DMS153 treated with DMSO at 0.1 percent for 48 hours (cell line): ENCODE results near the gene MYRF.

Experiments
- DNase-seq: peaks from one replicate; lab custom pipeline; 2025; ENCODE audit not compliant: unreplicated experiment; lab: John Stamatoyannopoulos, UW

Gene MYRF

DNA sequence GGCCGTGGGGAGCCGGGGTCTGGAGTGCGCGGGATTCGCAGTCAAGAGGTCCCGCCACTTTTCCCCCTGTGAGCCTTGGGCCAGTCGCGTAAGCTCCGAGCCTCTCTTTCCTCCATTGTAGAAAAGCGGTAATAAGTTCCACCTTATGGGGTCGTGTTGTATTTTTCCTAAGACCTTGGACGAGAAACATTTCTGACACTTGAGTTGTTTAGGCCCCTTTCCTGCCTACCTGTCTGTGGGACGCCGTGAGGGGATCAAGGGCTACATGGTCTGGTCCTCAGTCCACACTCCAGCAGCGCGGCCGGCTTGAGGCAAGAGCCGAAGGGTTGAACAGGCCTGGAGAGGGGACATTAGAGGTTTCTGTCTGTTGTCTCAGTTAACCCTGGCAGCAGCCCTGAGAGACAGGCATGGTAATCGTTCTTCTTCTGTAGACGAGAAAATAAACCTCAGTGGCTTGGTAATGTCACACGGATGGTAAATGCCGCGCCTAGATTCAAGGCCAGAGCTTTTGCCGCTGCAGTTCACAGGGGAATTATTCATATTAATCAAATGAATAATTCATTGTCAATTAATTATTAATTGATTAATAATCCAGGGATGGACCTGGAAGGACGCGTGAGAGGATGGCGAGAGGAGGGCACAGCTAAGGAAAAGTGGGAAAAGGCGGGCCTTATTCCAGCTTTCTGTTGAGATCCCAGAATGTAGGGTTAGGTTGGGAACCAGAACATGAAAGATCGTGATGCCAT is 40.8 kb downstream of the MYRF start:
- DNase-seq: no peak

- no peak for DNase-seq
These were observed 41.4 kb downstream of the MYRF start for GRCh38 chr11:61793829-61794204.

GRCh38 chr11:61794579-61794978 is 42.1 kb downstream of the MYRF start:
- DNase-seq: no peak

- DNase-seq: no peak
These were observed 43.0 kb downstream of the MYRF start for GRCh38 chr11:61795459-61795858.

DNA sequence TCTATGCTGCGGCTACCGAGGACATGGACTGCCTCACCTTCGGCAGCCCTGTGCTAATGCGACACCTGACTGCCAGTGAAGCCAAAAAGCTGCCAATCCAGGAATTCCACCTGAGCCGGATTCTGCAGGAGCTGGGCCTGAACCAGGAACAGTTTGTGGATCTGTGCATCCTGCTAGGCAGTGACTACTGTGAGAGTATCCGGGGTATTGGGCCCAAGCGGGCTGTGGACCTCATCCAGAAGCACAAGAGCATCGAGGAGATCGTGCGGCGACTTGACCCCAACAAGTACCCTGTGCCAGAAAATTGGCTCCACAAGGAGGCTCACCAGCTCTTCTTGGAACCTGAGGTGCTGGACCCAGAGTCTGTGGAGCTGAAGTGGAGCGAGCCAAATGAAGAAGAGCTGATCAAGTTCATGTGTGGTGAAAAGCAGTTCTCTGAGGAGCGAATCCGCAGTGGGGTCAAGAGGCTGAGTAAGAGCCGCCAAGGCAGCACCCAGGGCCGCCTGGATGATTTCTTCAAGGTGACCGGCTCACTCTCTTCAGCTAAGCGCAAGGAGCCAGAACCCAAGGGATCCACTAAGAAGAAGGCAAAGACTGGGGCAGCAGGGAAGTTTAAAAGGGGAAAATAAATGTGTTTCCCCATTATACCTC is 43.6 kb downstream of the MYRF start:
- DNase-seq: no peak

GRCh38 chr11:61797263-61797944 is 45.0 kb downstream of the MYRF start:
- peak; percentile 60 for DNase-seq

DNA sequence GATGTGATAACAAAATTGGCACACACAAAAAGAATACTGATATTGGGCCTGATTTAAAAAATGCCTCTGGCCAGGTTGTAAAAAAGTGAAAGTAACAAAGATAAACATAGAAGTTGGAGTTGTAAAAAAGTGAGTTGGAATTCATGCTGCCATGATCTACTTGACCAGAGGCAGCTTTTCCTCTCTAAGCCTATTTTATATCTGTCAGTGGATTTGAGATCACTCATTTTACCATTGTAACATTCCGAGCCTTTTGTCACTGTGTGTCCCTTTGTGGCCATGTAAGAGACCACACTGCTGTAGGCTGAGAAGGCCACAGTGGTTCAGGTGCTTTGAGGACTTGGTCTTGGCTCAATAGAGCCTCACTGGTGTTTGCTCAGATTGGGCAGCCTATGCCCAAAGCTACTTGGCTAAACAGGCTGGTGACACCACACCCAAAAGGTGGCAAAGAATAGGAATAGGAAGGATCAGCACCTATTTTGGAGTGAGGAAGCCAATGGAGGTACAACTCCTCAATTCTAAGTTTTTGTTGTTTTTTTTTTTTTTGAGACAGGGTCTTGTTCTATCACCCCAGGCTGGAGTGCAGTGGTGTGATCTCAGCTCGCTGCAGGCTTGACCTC is 47.3 kb downstream of the MYRF start:
- DNase-seq: no peak

DNA sequence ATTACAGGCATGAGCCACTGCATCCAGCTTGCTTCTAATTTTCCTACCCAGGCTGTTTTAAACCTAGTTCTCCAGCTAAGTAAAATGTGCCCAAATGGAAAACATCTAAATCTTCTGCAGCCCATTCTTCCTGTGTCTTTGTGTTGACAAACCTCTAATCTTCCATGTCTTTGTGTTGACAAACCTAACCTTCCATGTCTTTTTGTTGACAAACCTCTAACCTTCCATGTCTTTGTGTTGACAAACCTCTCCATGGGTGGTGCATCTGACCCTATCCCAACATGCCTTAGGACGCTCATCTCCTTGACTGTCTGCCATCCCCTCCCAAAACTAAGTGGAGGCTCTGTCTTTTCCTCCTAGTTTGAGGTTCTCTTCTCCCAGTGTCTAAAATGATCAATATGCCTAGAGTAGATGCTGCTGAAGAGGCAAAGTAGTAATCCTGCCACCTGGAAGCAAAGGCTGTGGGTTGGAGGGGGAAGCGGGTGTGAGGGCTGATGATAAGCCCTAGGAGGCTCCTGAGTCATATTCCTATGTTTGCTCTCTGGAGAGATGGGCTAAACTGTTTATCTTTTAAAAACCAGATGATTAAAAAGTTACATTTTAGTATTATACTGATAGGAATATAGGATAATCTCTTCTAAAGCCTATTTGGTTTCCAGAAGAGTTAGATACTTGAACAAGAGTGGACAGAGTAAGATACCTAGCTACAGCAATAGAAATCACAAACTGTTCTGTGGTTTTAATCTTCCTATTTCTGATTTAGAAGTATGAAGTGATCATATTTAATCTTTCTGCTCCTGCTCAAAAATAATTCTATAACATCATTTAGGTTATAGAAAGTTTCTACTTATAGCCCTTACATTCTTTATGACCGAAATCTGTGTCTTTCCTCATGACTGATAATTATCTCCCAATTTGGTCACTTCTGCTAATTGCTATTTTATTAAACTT is 48.2 kb downstream of the MYRF start:
- DNase-seq: no peak

DNA sequence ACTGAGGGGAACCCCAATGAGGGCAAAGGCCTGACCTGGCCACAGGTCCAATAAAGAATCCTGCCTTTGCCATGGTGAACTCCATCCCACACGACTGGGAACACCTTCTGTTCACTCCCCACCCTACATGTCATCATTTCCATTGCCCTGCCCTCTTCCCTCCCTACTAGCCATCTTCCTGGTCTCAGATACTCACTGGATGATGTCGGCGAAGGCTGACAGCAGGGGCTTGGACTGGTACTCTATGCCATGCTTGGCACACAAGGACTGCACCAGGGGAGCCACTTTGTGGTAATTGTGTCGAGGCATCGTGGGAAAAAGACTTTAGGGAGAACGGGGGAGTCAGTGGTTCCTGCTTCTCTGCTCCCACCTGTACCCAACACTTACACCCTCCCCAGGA is 50.2 kb downstream of the MYRF start:
- DNase-seq: no peak

GRCh38 chr11:61803889-61804647 is 51.6 kb downstream of the MYRF start:
- no peak for DNase-seq

DNA sequence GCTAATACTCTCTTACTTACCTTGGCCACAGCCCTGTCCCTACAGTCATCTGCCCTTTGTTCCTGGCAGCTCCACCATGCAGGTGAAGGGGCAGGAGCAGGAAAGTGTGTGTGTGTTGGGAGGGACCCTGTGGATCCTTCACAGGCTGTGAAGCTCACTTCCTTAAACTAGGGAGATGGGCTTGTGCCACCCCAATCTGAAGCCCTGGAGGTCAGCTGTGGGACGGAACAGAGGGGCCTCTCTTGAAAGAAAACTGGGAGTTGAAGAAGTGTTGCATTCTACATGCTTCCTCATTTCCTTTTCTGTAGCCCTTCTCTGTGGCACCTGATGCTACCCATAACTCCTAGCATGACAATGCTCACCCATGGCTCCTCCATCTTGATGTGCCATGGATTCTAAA is 52.7 kb downstream of the MYRF start:
- DNase-seq: no peak

GRCh38 chr11:61806785-61807184 is 54.3 kb downstream of the MYRF start:
- DNase-seq: no peak

- no peak for DNase-seq
These were observed 58.3 kb downstream of the MYRF start for GRCh38 chr11:61810671-61811175.

DNA sequence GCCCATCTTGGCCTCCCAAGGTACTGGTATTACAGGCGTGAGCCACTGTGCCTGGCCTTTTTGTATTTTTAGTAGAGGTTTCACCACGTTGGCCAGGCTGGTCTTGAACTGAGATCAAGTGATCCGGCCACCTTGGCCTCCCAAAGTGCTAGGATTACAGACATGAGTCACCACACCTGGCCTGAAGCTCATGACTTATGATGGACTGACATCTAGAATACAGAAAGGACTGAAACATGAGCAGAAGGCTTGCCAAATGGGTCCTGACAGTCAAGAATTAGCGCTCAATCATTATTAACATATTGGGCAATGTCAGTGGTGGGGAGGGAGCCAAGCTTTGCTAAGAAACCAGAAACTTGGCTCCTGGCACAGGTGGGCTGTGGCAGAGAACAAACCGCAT is 59.4 kb downstream of the MYRF start:
- no peak for DNase-seq

DNA sequence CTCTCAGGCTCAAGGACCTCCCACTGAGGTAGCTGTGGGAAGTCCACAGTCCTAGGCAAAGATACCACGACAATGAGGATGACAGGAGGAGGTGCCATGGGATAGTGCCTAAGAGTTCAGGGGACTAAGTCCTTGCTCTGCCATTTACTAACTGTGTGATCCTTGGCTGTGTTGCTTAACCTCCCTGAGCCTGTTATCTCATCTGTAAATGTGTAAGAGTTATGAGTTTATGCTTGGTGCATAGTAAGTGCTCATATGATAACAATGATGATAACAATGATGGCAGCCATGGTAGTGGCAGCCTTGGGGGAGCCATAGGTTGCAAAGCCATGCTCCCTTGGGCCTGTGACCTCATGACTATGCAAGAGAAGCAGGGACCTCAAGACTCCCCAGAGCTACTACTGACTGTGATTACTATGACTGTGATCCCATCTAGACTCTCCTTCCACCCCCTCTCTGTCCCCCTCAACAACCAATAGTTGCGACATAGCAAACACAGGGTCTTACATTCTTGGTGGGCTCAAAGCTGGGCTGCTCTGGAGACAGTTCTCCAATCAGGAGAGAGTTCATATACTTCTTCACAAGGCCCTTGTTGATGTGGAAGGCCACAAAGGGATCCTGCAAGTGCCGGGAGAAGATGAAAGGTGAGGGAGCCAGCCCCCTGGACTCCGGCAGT is 60.4 kb downstream of the MYRF start:
- DNase-seq: no peak

GRCh38 chr11:61814247-61814957 is 62.0 kb downstream of the MYRF start:
- DNase-seq: no peak

- peak; percentile 88 for DNase-seq
These were observed 62.7 kb downstream of the MYRF start for GRCh38 chr11:61814958-61815789.
